SK-N-SH (cell line): ENCODE measurements around the gene DOHH.

Experiments used
- CHD2 ChIP-seq: fragments of 150-350 bp; IDR thresholded peaks from 2 replicates; pipeline ENCODE4 v1.6.1; 2018; ENCODE audit warnings: low read length; ENCODE audit not compliant: partially characterized antibody
- POLR2AphosphoS5 ChIP-seq: IDR thresholded peaks from 2 replicates; pipeline ENCODE4 v1.6.1; 2012; ENCODE audit warnings: low read depth, low read length
- RFX5 ChIP-seq: IDR thresholded peaks from 2 replicates; pipeline ENCODE4 v1.6.1; 2012; ENCODE audit warnings: mild to moderate bottlenecking, improper control_type of control experiment, low read length
- SMC3 ChIP-seq: IDR thresholded peaks from 2 replicates; pipeline ENCODE4 v1.6.1; 2012; ENCODE audit warnings: low read depth, low read length, improper control_type of control experiment
- TEAD4 ChIP-seq: IDR thresholded peaks from 2 replicates; pipeline ENCODE4 v1.4.0; 2012; ENCODE audit warnings: mild to moderate bottlenecking, borderline replicate concordance; ENCODE audit not compliant: insufficient read depth
- YY1 ChIP-seq: IDR thresholded peaks from 2 replicates; pipeline ENCODE4 v1.4.0; 2012; ENCODE audit warnings: low read depth, mild to moderate bottlenecking
- TF ChIP-seq, protein P1 (sequence below): IDR thresholded peaks from 2 replicates; pipeline ENCODE4 v1.6.1; 2012; ENCODE audit warnings: mild to moderate bottlenecking, low read depth, low read length, moderate library complexity
- TF ChIP-seq, protein P2 (sequence below): fragments of 200-600 bp; sonication (generic); IDR thresholded peaks from 2 replicates; pipeline ENCODE4 v1.6.1; 2017; ENCODE audit warnings: antibody characterized with exemption, mild to moderate bottlenecking, moderate library complexity

DNA sequence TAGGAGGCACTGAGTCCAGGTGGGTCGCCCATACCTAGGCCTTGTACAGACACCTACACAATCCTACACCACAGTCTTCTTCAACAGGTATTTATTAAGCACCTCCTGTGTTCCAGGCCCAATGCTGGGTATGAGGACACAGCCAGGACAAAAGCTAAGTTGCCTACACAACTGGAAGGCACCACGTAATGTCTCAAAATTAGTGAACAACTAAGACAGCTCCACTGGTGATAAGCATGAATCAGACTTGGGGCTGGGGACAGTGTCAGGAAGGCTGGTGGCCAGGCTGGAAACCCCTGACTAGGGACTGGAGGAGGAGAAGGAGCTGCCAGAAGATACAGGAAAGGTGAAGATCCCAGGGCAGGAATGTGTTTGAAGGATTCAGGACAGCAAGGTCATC, 22.5 kb downstream of the DOHH start:
- TF ChIP-seq, protein P1, sequence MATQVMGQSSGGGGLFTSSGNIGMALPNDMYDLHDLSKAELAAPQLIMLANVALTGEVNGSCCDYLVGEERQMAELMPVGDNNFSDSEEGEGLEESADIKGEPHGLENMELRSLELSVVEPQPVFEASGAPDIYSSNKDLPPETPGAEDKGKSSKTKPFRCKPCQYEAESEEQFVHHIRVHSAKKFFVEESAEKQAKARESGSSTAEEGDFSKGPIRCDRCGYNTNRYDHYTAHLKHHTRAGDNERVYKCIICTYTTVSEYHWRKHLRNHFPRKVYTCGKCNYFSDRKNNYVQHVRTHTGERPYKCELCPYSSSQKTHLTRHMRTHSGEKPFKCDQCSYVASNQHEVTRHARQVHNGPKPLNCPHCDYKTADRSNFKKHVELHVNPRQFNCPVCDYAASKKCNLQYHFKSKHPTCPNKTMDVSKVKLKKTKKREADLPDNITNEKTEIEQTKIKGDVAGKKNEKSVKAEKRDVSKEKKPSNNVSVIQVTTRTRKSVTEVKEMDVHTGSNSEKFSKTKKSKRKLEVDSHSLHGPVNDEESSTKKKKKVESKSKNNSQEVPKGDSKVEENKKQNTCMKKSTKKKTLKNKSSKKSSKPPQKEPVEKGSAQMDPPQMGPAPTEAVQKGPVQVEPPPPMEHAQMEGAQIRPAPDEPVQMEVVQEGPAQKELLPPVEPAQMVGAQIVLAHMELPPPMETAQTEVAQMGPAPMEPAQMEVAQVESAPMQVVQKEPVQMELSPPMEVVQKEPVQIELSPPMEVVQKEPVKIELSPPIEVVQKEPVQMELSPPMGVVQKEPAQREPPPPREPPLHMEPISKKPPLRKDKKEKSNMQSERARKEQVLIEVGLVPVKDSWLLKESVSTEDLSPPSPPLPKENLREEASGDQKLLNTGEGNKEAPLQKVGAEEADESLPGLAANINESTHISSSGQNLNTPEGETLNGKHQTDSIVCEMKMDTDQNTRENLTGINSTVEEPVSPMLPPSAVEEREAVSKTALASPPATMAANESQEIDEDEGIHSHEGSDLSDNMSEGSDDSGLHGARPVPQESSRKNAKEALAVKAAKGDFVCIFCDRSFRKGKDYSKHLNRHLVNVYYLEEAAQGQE, result no peak
- TF ChIP-seq RFX5 (no peak), POLR2AphosphoS5 (no peak), TEAD4 (no peak), YY1 (no peak), SMC3 (no peak), CHD2 (no peak)
- TF ChIP-seq, protein P2, sequence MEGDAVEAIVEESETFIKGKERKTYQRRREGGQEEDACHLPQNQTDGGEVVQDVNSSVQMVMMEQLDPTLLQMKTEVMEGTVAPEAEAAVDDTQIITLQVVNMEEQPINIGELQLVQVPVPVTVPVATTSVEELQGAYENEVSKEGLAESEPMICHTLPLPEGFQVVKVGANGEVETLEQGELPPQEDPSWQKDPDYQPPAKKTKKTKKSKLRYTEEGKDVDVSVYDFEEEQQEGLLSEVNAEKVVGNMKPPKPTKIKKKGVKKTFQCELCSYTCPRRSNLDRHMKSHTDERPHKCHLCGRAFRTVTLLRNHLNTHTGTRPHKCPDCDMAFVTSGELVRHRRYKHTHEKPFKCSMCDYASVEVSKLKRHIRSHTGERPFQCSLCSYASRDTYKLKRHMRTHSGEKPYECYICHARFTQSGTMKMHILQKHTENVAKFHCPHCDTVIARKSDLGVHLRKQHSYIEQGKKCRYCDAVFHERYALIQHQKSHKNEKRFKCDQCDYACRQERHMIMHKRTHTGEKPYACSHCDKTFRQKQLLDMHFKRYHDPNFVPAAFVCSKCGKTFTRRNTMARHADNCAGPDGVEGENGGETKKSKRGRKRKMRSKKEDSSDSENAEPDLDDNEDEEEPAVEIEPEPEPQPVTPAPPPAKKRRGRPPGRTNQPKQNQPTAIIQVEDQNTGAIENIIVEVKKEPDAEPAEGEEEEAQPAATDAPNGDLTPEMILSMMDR, result no peak
